Frontal cortex (tissue), 4 donors: Measurements from ENCODE around the gene ELK4. TPM values are rescaled to one million over a fixed set of nuclear protein-coding genes. Genes with fewer than 3 reads are reported as not detected.

ENCODE experiments used
- DNase-seq, 2 donors: peaks; one replicate each; pipeline ENCODE4 v3.0.0; 2012; ENCODE audit warnings: low spot score in 2 of 2
- FAIRE-seq: peaks from 2 replicates; lab custom pipeline; 2012; peaks lifted over from hg19 to GRCh38; lab: Jason Lieb, UNC
- small RNA-seq: library from RNA; depleted of rRNA; stranded (forward); fragments of <200 nt; gene quantifications from one replicate; pipeline ENCODE3, GENCODE V24; 2014
- total RNA-seq: library from RNA; depleted of rRNA; stranded (reverse); fragments of >200 nt; gene quantifications from one replicate; pipeline ENCODE4 v1.2.3, GENCODE V29; 2014
- donor health status: control.
- donor health status: control.
- donor health status: control.

Gene ELK4
- total RNA-seq, 1 donor from 2014 or later = 6.9 TPM

GRCh38 chr1:205570796-205571537 is 60.8 kb downstream of the ELK4 start:
- DNase-seq (no peak), FAIRE-seq (no peak)

DNA sequence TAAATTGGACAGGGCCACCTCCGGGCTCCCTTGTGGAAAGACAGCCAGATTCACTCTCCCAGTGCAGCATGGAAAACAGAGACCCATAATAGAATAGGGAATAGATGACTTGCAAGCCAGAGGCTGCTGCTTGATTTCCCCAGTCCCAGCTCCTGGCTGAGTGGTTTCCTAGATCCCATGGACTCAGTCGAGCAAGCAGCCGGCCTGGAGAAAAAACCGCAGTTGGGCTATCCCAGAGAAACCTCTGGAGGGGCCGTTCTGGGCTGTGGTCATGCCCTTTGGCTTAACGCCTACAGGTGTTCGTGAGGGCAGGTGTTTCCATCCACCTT is 61.7 kb downstream of the ELK4 start:
- DNase-seq (no peak), FAIRE-seq (no peak)

GRCh38 chr1:205569411-205570172 is 62.2 kb downstream of the ELK4 start:
- FAIRE-seq (no peak), DNase-seq (no peak)

GRCh38 chr1:205568469-205569361 is 63.1 kb downstream of the ELK4 start:
- peak; percentile 51 to 59 for DNase-seq
- no peak for FAIRE-seq

DNA sequence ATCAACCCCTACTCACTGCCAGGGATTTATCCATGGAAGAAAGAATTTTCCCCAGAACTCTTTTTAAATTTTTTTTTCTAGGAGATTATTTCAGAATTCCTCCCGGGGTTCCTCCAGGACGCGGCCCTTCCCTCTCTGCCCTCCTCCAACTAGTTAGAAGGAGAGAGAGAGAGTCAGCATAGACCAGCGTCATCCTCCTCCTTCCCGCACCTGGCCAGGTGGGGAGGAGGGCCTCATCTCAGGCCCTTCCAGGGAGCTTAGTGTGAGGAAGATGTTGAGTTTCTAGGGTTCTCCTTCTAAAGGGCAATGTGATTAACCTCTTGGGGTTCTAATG is 63.7 kb downstream of the ELK4 start:
- DNase-seq (no peak), FAIRE-seq (no peak)

DNA sequence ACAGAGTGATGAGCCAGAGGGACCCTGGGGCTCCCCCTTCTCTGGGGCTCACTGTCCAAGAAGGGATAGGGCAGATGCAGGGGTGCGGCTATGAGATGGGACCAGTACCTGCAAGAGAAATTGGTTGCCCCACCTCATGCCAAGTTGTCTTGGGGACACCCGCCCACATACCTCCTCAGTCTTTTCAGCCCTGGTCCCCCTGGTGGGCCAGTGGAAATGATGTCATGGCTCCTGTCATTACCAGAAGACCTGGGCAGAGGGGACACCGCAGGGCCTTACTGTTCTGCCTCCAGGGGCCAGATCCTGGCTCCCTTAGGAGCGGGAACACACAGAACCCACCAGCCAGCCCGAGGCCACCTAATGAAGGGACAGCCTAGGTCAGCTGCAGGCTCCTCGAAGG is 64.1 kb downstream of the ELK4 start:
- no peak for FAIRE-seq

DNA sequence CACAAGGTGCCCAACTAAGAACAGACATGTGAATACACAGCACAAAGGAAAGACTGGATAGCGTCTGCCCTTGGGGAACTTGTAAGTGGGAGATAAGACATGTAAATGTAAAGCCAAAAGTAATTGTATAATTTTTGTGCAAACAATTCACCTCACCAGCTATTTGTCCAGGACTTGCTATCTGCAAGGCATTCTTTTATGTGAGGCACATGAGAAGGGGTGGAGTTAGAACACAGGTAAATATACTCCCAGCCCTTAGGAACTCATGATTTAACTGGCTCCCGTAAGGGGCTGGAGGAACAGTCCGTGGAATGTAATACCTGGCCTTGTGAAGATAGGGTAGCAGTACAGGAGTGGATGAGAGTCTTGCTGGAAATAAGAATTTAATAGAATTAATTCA is 66.0 kb downstream of the ELK4 start:
- FAIRE-seq = no peak
- DNase-seq = no peak

More for the DNA sequence above, 64.1 kb downstream of the ELK4 start:
- DNase-seq = no peak

DNA sequence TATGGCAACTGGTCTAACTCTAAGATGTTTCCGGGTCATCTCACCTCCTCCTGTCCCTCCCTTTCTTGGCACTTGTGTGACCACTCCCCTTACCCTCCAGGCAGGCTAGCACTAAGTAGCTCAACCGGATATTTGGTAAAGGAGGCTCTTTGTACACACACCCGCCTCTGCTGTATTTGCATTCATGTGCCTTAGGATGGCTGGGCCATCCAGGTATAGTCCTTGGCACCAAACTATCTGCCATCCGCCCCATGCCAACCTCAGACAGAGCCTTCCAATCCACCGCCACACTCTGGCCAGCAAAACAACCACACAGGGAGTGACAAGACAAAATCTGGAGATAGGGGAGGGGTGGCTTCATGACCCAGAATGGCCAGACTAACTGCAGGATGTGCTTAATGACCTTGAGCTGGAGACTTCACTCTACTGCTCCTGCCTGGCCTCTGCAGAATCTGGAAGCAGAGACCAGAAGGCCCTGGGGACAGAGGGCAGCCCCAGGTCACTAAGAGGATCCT is 67.8 kb downstream of the ELK4 start:
- no peak for FAIRE-seq
- no peak for DNase-seq

GRCh38 chr1:205561501-205562203 is 70.2 kb downstream of the ELK4 start:
- DNase-seq (no peak), FAIRE-seq (no peak)

Small RNA genes lying within 50 kb of the gene (small RNA-seq; reads per million reads assigned to genes)
- gene RNU2-19P = not detected
- not detected for gene RNU6-418P

Other genes with a start within 250 kb of the ELK4 start
- 2.4 TPM for gene LEMD1, start 210.0 kb downstream of the ELK4 start, total RNA-seq
- gene BLACAT1, start 176.0 kb downstream of the ELK4 start, total RNA-seq = 0.41 TPM
- 0.82 TPM for gene CDK18, start 127.3 kb downstream of the ELK4 start, total RNA-seq
- 2.0 TPM for gene SLC45A3, start 48.5 kb upstream of the ELK4 start, total RNA-seq
- gene NUCKS1, start 118.2 kb upstream of the ELK4 start, total RNA-seq = 234 TPM
- 6.5 TPM for gene RAB29, start 143.5 kb upstream of the ELK4 start, total RNA-seq
- gene SLC41A1, start 181.2 kb upstream of the ELK4 start, total RNA-seq = 5.3 TPM
- under 0.01 TPM for gene PM20D1, start 218.1 kb upstream of the ELK4 start, total RNA-seq